Measurements from ENCODE around the gene SH3D19.

DNA sequence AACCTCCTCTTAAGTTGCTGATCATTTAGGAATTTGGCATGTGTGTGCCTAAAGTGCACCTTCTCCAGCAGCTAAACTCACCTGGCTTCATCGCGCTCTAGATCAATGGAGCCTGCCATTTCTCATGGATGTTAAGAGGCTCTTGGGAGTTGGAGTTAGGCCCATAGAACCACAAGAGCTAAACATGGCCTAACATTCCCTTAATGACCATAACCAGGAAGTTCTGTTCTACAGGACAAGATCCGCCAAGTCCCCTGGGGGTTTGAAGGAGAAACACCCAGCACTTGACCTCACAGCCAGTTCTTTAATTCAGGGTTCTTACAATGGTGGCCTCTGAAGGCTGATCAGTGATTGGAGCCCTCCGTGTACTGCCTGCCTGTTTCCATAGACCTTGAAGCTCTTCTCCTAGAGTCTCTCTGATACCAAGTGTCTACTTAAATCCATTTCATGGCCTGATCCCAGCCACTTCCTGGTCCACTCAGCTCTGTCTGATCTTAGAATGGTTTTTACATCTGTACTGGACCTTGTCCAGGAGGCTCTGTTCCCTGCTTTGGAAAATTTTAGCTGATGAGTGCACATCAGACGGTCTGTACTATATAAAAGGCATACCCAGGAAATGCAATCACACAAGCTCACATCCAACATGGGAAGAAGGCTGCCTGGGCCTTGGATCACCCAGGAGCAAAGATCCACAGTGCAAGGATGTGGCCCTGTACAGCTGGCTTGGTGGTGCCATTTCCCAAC lies 180.9 kb downstream of the SH3D19 start:
- TF ChIP-seq, protein P1, sequence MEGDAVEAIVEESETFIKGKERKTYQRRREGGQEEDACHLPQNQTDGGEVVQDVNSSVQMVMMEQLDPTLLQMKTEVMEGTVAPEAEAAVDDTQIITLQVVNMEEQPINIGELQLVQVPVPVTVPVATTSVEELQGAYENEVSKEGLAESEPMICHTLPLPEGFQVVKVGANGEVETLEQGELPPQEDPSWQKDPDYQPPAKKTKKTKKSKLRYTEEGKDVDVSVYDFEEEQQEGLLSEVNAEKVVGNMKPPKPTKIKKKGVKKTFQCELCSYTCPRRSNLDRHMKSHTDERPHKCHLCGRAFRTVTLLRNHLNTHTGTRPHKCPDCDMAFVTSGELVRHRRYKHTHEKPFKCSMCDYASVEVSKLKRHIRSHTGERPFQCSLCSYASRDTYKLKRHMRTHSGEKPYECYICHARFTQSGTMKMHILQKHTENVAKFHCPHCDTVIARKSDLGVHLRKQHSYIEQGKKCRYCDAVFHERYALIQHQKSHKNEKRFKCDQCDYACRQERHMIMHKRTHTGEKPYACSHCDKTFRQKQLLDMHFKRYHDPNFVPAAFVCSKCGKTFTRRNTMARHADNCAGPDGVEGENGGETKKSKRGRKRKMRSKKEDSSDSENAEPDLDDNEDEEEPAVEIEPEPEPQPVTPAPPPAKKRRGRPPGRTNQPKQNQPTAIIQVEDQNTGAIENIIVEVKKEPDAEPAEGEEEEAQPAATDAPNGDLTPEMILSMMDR (IDR thresholded peaks at IDR 0.05), result no peak
- TF ChIP-seq POLR2A (IDR thresholded peaks at IDR 0.05), result no peak

Data from transverse colon (tissue), 3 donors.